Fibroblast of lung (primary cell): ENCODE measurements around the gene RCSD1.

Experiments used
- CTCF ChIP-seq, 2 donors: IDR thresholded peaks in 1 of 2; conservative IDR thresholded peaks in 1 of 2; 1 replicate in 1 of 2; 2 replicates in 1 of 2; pipeline ENCODE4 v1.5.1; 2011 to 2012; ENCODE audit warnings: low read length in 2 of 2, control low read depth in 1 of 2, inconsistent platforms in 1 of 2, low read depth in 1 of 2, mild to moderate bottlenecking in 1 of 2
- EZH2 ChIP-seq: IDR thresholded peaks from 2 replicates; pipeline ENCODE4 v1.5.1; 2012; ENCODE audit warnings: low read length, control low read depth, mild to moderate bottlenecking; ENCODE audit errors: missing control alignments

DNA sequence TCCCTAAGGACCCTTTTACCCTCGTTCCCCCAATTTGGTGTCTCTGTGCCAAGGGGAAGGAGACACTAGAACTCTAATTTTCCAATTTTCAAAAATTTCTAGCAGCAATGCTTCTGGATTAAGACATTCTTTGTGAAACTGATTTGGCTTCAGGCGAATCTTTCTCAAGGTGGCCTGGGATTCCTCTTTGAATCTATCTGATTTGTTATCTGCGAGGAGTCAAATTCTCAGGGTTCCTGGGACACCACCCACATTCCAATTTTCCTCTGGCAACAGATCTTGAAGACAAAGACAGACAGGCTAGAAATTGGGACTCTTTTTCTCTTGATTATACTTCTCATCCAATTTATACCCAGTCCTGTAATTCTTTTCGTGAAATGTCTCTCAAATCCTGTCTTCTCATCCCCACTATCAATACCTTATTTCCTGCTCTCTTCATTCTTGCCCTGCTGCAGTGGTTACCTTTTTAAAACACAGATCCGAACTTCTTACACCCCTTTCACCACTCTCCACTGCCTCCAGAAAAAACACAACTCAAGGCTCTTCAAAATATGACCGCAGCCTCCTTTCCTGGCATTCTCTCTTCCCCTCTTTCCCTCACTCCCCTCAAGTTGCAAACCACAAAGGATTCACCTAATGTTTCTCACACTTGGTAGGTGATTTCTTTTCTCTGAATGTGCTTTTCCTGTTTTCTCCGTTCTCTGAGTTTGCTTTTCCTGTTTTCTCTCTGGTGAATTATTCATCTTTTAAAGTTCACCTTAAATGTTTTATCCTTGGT is 89.1 kb downstream of the RCSD1 start:
- no peak for TF ChIP-seq CTCF (conservative IDR thresholded peaks at IDR 0.05 in 1 of 2, IDR thresholded peaks at IDR 0.05 in 1 of 2; ENCODE audit: low read depth in 1 of 2, low read length in 2 of 2)
- TF ChIP-seq EZH2 = no peak
